ENCODE results near the gene ALCAM.
"Not testable (repeated sequence)": the region's sequence is repeated elsewhere in the genome, so short reads cannot be mapped to it uniquely, and the experiment has no call there.

Gene ALCAM

DNA sequence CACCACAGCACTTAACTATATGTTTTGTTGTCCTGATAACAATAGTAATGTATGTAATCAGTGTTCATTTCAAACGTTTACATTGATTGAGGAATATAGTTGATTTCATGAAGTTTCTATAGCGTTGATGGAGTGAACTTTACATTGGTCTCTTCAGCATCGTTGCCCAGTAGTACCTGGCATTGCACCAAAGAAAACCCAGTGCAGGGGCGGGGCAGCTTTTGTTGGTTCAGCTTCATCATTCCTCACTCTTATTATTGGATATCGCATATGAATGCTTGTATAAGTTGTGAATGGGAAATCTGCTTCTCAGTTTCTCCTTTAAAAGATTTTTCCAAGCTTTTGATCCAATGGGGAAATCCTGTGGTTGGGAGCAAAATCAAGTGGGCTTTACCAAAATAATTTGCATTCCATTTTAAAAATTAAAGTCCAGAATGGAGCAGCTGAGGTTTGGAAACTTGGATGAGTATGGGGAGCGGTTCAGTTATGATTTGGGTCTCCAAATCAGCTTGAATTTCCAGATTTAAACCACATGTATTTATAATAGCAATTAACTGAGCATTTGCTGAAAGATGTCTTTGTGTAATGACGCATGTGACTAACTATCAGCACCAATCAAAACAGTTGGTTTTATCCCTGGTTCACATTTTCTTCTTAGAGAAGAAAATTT lies 213.7 kb downstream of the ALCAM start:
- DNase-seq (ENCODE audit: low read depth in 1 of 2, low spot score in 1 of 2): no peak

DNA sequence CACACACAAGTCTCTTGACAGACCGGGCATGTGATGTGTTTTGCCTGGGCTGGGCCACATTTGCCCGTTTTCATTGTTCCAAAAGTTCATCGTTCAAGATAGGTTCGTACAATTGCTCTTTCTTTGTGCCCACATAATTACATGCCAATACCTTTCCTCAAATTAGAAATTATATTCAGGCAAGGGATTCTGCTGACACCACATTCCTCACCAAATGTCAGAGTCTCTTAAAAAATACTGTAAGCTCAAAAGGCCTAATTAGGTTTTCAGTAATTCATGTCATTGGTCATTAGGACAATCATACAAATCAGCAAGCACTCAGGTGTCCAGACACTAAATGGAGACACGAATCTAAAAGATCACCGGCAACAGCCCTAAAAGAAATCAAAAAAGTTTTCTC lies 215.3 kb downstream of the ALCAM start:
- DNase-seq (ENCODE audit: low read depth in 1 of 2, low spot score in 1 of 2): no peak

DNA sequence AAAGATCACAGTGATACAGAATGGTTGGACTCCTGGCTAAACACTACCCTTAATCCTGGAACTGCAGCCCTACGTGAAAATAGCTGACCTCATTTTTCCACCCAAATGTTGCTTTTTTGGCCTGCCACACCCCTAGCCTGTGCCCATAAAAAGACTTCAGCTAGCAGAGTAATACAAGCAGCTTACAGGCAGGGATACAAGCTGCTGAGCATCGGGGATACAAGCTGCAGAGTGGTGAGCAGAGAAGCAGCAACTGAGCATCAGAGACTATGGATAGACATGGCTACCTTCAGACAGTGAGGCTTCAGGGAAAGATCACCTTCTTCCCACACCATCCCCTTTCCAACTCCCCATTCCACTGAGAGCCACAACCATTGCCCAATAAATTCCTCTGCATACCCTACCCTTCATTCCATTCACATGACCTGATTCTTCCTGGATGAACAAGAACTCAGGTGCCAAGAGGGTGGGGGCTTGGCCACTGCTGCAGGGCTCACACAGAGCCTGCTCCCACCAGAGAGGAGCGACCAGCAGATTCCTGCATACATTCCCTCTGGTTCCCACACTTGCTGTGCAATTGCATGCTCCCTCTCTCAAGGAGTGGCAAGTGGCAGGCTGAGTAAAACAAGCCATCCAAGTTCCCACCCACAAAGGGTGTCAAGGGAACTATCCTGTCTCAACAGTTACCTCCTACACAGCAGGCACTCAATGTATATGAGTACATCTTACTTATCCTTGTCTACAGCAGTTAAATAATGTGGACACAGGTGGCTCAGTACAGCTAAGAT lies 217.5 kb downstream of the ALCAM start:
- no peak for DNase-seq (ENCODE audit: low read depth in 1 of 2, low spot score in 1 of 2)

DNA sequence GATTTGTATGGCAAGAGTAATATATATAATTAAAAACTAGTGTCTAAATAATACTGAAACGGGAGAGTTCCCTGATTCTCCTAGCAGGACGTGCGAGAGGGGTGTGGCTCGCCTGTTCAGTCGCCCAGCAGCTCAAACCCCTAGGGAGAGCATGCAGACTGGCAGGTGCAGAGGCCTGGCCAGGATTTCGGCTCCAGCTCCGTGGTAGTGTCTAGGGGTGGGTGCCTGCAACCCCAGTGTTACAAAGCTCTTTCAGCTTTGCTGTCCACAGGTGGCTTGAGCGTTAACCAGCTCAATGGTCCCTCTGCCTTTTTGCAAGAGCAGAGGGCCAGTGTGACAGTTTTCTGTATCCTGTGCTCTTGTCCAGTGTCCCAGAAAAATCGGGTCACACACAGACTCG lies 226.6 kb downstream of the ALCAM start:
- DNase-seq (ENCODE audit: low read depth in 1 of 2, low spot score in 1 of 2): no peak

DNA sequence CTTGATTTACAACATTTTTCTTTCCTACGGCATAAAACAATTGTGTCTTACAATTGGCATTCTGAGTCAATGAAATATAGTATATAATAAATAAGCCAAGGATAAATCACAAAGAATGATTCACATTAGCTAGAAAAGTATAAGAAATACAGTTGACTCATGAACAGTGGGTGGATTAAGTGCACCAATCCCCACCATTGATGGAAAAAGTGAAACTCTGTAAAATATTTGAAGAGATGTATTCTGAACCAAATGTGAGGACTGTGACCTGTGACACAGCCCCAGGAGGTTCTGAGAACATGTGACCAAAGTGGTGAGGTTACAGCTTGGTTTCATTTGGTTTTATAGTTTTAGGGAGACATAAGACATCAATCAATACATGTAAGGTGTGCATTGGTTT lies 227.5 kb downstream of the ALCAM start:
- DNase-seq (ENCODE audit: low read depth in 1 of 2, low spot score in 1 of 2): no peak

DNA sequence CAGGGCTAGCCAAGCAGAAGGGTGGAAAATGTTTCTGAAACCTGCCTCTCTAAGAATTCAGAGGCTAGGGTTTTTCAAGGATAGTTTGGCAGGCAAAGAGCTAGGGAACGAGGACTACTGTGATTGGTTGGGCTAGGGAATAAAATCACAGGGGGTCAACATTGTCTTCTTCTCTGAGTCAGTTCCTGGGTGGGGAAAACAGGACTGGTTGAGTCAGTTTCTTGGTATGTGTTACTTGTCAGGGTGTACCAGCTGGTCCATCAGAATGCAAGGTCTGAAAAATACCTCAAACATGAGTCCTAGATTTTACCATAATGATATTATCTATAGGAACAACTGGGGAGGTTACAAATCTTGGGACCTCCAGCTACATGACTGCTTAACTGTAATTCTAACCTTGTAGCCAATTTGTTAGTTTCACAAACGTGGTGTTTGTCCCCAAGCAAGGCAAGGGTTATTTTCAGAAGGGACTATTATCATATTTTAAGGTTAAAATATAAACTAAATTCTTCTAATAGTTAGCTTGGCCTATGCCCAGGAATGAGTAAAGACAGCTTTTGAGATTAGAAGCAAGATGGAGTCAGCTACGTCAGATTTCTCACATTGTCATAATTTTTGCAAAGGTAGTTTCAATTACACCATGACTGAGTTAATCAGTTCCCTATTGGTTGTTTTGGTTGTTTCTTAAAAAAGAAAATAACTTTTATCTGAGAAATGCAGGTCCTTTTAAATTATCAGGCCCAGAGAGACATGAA lies 231.5 kb downstream of the ALCAM start:
- DNase-seq (ENCODE audit: low read depth in 1 of 2, low spot score in 1 of 2): no peak

DNA sequence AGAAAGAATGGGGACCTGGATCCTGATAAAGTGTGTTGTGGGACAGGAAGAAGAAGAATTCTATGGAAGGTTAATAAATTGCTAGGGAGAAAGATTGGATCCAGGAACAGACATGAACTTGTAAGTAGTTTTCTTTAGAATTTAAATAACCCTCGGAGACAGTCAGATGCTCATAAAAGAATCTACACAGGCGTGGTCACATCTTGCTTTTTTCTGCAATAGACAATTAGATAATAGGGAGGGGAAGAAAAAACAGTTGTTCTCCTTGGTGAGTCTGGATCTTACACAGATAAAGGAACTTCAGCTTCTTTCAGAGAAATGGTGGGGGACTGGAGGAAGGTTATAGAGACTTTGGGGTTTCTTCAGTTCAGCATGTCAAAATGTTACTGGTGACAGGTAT lies 232.6 kb downstream of the ALCAM start:
- no peak for DNase-seq (ENCODE audit: low read depth in 1 of 2, low spot score in 1 of 2)

DNA sequence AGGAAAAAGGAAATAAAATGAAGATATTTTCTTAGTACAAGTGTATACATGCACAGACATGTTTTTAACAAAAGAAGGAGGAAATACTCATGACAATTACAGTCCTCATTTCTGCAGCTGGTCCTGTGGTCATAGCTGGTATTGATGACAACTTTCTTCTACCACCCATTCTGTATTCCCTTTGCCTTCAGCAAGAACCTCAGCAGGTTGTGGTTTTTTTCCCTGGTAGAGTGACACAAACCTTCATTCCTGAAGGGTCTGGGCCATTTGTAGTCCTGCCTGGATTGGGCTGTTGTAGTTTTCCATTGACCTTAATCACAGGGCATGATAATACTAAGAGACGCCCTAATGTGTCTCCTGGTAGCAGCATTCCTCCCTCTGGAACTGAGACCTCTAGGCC lies 235.0 kb downstream of the ALCAM start:
- not testable (repeated sequence) for DNase-seq (ENCODE audit: low read depth in 1 of 2, low spot score in 1 of 2)

DNA sequence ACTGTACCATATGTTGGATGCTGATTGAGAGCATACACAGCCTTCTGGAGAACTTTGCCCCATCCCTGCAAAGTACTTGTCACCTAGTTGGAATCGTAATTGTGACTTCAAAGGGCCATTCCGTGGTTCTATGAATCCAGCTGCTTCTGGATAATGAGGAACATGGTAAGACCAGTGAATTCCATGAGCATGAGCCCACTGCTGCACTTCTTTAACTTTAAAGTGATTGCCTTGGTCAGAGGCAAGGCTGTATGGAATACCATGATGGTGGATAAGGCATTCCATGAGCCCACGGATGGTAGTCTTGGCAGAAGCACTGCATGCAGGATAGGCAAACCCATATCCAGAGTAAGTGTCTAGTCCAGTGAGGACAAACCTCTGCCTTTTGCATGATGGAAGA lies 235.6 kb downstream of the ALCAM start:
- DNase-seq (ENCODE audit: low read depth in 1 of 2, low spot score in 1 of 2): not testable (repeated sequence)

DNA sequence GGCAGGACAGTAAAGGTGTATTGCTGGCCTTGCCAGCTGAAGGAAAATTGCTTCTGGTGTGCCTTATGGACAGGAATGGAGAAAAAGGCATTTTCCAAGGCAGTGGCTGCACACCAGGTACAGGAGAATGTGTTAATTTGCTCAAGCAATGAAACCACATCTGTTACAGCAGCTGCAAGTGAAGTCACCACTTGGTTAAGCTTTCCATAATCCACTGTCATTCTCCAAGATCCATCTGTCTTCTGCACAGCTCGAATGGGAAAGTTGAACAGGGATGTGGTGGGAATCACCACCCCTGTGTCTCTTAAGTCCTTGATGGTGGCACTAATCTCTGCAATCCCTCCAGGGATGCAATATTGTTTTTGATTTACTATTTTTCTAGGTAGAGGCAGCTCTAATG lies 236.8 kb downstream of the ALCAM start:
- DNase-seq (ENCODE audit: low read depth in 1 of 2, low spot score in 1 of 2): not testable (repeated sequence)

DNA sequence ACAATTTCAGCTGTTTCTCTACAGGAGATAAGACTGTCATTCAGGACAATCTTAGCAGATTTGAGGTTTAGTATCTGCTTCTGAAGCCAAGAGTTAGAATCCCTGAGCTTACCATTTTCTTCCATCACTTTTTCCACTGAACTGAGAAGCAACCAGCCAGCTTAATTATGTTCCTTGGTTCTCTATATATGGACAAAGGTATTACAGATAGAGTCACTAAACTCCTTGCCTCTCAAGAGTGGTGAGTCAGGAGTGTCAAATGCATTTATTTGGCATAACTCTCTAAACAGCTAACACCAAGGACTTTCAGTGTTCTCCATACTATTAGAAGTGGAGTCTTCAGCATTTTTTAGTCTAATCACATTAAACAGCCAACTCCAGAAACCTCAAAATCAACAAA lies 239.3 kb downstream of the ALCAM start:
- DNase-seq (ENCODE audit: low read depth in 1 of 2, low spot score in 1 of 2): no peak

DNA sequence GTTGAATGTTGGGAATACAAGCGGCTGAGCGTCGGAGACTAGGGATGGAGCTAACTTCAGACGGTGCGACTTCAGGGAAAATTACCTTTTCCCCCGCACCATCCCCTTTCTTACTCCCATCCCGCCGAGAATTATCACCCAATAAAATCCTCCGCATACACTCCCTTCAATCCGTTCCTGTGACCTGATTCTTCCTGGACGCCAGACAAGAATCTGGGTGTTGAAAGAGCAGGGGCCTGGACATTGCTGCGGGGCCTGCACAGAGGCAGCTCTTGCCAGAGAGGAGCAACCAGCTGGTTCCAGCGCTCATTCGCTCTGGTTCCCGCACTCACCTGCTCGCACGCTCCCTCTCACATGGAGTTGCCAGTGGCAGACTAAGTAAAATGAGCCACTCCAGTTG lies 241.9 kb downstream of the ALCAM start:
- no peak for DNase-seq (ENCODE audit: low read depth in 1 of 2, low spot score in 1 of 2)

DNA sequence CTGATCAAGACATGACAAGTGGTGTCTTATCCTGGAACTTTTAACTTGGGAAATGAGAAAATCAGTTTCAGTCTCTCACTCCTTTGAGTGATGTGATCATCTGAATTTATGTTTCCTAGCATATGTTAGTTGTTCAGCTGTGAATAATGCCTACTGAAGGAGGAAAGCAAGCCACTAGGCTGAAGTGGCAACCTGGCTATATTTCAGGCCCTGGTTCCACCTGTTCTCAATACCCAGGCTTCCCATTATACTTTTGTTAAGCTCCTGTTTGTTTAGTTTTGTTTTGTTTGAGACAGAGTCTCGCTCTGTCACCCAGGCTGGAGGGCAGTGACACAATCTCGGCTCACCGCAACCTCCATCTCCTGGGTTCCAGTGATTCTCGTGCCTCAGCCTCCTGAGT lies 243.8 kb downstream of the ALCAM start:
- DNase-seq (ENCODE audit: low read depth in 1 of 2, low spot score in 1 of 2): no peak

DNA sequence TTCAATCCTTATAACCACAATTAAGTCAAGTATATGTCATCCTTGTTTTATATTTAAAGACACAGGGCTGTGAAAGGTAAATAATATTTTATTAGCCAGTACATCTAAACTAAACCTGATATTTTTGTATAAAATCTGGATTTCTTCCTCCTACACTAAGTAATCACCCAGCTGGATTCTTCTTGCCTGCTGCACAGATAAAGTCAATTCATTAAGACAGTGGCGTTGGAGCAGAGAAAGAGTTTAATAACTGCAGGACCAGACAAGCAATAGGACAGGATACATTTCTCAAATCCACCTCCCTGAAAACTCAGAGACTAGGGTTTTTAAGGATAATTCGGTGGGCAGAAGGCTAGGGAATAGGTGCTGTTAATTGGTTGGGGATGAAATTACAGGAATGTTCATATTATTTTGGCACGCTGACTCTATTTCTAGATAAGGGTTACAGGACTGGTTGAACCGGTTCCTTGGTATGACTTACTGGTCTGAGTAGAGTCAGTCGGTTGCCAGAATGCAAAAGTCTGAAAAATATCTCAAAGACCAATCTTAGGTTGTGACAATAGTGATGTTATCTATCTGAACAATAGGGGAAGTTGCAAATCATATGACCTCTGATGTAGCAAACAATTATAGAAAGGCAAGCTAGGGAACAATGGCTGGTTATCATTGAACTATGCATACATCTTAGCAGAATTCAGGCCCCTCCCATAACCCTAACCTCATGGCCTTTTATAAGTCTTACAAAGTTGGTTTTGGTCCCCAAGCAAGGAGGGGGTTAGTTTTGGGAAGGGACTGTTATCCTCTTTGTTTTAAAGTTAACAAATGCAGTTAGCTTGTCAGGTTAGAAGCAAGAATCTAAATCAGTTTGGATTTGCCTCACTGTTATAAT lies 244.8 kb downstream of the ALCAM start:
- DNase-seq (ENCODE audit: low read depth in 1 of 2, low spot score in 1 of 2): no peak

DNA sequence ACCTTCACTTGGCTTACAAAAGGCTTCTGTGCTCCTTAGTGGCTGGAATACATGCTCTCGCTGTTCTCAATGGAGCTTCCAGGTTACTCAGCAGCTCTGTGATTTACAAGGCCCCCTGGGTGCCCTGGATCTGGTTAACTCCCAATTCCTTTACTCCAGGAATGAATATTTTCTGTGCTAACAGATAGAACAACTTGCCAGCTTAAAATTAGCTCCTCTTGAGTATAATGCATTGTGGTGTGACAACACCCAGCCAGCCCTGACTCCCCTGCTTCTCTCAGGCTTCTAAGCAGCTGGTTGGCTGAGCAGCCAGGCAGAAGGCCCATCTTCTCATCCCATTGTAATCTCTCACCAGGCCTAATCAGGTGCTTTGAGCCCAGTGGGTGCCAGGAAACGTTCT lies 246.4 kb downstream of the ALCAM start:
- no peak for DNase-seq (ENCODE audit: low read depth in 1 of 2, low spot score in 1 of 2)

DNA sequence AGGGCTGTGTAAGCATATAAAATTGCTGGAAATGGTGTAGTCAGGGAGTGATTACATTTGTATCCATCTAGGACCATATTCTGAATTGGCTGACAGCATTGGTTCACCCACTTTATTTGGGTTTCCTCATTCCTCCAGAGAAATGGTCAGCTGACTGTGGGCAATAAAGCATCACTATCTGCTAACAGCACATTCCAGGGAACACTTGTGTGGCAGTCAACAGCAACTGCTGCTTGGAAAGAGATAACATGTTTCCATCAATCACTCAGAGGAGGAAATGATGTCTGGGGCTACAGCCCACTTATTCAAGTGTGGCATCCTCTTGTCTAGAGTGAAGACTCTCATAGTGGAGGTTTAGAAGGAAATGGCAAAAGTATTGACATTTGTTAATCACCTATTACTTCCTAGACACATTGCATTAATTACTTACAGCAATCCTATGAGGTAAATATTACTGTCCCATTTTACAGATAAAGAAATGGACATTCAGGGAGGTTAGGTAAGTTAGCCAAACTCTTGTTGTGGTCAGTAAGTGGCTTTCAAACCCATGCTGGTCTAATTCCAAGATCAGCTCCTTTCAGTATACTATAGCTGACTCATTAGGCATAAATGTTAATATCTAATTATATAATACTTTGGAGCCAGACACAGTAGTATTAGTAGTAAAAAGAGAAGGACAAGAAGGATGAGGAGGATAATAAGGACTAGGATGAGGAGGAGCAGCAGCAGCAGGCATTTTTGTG lies 247.8 kb downstream of the ALCAM start:
- DNase-seq (ENCODE audit: low read depth in 1 of 2, low spot score in 1 of 2): no peak

DNA sequence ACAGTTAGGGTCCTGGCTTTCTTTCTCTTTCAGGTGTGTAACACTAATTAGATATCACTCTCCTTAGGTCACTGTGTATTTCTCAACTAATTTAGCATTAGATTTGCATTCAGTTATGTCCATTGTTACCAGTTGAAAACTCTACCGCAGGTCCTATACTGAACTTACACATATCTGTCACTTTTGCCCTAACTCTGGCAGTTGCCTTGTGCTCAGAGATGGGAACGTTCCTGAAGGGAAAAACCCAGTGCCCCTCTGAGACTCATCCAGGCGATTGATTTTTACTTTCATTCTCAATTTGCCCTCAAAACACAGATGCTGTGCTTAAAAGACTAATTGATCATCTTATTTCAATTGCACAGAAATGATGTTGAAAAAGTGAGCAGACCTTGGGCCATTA lies 249.1 kb downstream of the ALCAM start:
- DNase-seq (ENCODE audit: low read depth in 1 of 2, low spot score in 1 of 2): no peak

DNA sequence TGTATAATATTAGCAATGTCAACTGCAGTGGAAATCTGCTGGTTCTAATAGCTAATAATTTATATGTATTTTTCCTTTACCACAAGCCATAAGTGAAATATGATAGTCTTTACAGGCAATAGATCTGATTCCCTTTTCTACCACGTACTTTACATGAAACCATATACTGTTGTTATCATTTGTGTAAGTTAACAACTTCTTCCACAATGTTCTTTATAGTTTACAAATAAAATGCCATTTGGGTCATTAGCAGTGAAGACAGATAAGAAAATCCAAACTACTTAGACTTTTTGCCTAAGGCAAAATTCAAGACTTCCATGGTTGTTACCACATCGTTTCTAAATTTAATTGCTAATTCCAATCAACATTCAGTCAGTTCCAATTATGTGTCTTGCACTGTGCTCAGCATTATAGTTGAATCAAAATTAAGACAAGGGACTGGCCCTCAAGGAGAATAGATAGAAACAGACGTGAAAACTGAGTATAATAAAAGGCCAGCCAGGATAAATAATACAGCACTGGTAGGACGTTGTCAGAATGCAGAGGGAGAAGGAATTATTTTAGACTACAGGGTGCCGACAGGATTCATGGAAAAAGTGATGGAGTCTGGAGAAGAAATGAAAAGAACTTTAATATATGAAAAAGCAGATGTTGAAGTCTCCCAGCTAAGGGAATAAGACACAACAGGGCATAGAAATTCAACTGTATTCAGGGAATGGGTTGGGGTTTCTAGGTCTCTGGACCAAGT lies 249.8 kb downstream of the ALCAM start:
- no peak for DNase-seq (ENCODE audit: low read depth in 1 of 2, low spot score in 1 of 2)

DNA sequence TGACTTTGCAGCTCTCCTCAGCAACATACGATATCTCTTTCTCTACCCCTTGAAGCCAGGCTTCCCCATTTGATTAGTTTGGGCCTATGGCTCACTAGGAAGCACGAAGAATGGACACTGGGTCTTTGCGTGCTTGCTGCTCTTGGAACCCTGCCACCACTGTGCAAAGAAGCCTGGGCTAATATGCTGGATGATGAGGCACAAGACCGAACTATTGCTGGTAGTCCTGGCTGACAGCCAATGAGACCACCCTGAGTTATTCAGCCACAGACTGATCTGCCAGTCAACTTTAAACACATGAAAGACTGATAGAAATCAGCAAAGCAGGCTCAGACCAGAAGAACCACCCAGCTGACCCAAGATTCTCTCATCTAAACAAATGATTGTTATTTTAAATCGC lies 251.8 kb downstream of the ALCAM start:
- no peak for DNase-seq (ENCODE audit: low read depth in 1 of 2, low spot score in 1 of 2)

DNA sequence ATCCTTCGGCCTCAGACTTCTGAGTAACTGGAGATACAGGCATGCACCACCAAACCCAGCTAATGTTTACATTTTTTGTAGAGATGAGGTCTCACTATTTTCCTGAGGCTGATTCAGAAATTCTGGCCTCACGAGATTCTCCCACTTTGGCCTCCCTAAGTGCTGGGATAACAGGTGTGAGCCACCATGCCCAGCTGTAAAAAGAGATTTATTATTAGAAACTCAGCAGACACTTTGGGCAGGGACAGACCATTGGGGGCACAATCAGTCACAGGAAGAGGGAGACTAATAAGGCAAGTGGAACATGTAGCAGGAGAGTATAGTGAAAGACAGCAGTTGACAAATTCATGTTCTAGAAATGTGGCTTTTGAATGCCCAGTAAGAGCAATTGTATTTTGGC lies 252.9 kb downstream of the ALCAM start:
- DNase-seq (ENCODE audit: low read depth in 1 of 2, low spot score in 1 of 2): no peak

Data from activated CD4-positive, alpha-beta T cell treated with anti-CD3 and anti-CD28 coated beads, Interleukin-2, amount 50 U/mL, for 24 hours (primary cell).